Karpas-422 (cell line): ENCODE data around the gene SNX21. TPM values are rescaled to one million over a fixed set of nuclear protein-coding genes. Genes with fewer than 3 reads are reported as not detected.

Source experiments
- total RNA-seq: library from RNA; depleted of rRNA; stranded (reverse); fragments of >200 nt; shearing (Covaris generic); gene quantifications from 2 replicates; pipeline ENCODE4 v1.2.3, GENCODE V29; 2014; ENCODE audit warnings: low replicate concordance; rRNA removed

SNX21 gene
- total RNA-seq, 1 experiment from 2014 or later = not detected

Other genes with a start within 250 kb of the SNX21 start
- gene WFDC10A, start 204.1 kb upstream of the SNX21 start, total RNA-seq = not detected in 2 replicates
- not detected in 2 replicates for gene WFDC9, start 202.5 kb upstream of the SNX21 start, total RNA-seq
- gene WFDC11, start 163.6 kb upstream of the SNX21 start, total RNA-seq = not detected in 2 replicates
- not detected in 2 replicates for gene WFDC13, start 131.8 kb upstream of the SNX21 start, total RNA-seq
- gene WFDC10B, start 128.8 kb upstream of the SNX21 start, total RNA-seq = not detected in 2 replicates
- gene SPINT4, start 111.5 kb upstream of the SNX21 start, total RNA-seq = not detected in 2 replicates
- not detected in 2 replicates for gene WFDC3, start 41.9 kb upstream of the SNX21 start, total RNA-seq
- 14.2 and 36.0 TPM in 2 replicates for gene DNTTIP1, start 41.8 kb upstream of the SNX21 start, total RNA-seq
- 124 and 141 TPM in 2 replicates for gene UBE2C, start 21.2 kb upstream of the SNX21 start, total RNA-seq
- gene TNNC2, start 6.5 kb upstream of the SNX21 start, total RNA-seq = not detected in 2 replicates
- 93.7 and 96.4 TPM in 2 replicates for gene ACOT8, start 23.6 kb downstream of the SNX21 start, total RNA-seq
- 8.9 and 9.9 TPM in 2 replicates for gene ZSWIM3, start 23.8 kb downstream of the SNX21 start, total RNA-seq
- 10.8 and 19.0 TPM in 2 replicates for gene ZSWIM1, start 47.4 kb downstream of the SNX21 start, total RNA-seq
- gene SPATA25, start 53.8 kb downstream of the SNX21 start, total RNA-seq = 4.7 TPM in 1 of 2 replicates, not detected in the other
- 3.1 and 4.3 TPM in 2 replicates for gene NEURL2, start 57.4 kb downstream of the SNX21 start, total RNA-seq
- gene CTSA, start 57.5 kb downstream of the SNX21 start, total RNA-seq = 39.5 and 52.9 TPM in 2 replicates
- gene PLTP, start 78.4 kb downstream of the SNX21 start, total RNA-seq = 19.8 and 29.0 TPM in 2 replicates
- gene PCIF1, start 100.9 kb downstream of the SNX21 start, total RNA-seq = 10.0 and 12.0 TPM in 2 replicates
- gene ZNF335, start 138.4 kb downstream of the SNX21 start, total RNA-seq = 13.2 and 20.3 TPM in 2 replicates
- gene MMP9, start 175.1 kb downstream of the SNX21 start, total RNA-seq = not detected in 2 replicates
- gene SLC12A5, start 195.4 kb downstream of the SNX21 start, total RNA-seq = not detected in 2 replicates